MM.1S (cell line): Measurements from ENCODE around the gene SYNE2.

Source experiments
- DNase-seq: peaks from one replicate; pipeline ENCODE4 v3.0.0-alpha.2; 2015
- H2AFZ ChIP-seq: fragments of 300-600 bp; sonication (generic); 2 replicates; pipeline ENCODE4 v1.6.0; 2016; ENCODE audit warnings: antibody characterized with exemption, low read length
- H3F3A ChIP-seq: fragments of 300-600 bp; sonication (generic); 2 replicates; pipeline ENCODE4 v1.6.1; 2016; ENCODE audit warnings: mild to moderate bottlenecking, antibody characterized with exemption, low read length, moderate library complexity, mixed read lengths; ENCODE audit not compliant: insufficient read depth
- H3K27ac ChIP-seq: fragments of 300-600 bp; sonication (generic); 2 replicates; pipeline ENCODE4 v1.5.1; 2016; ENCODE audit warnings: mild to moderate bottlenecking, low read length
- H3K27me3 ChIP-seq: fragments of 300-600 bp; sonication (generic); replicated peaks from 2 replicates; pipeline ENCODE4 v1.6.0; 2016; ENCODE audit warnings: low read length; ENCODE audit not compliant: insufficient read depth
- H3K36me3 ChIP-seq: fragments of 300-600 bp; sonication (generic); replicated peaks from 2 replicates; pipeline ENCODE4 v1.6.1; 2016; ENCODE audit warnings: mild to moderate bottlenecking, low read length, mixed read lengths; ENCODE audit not compliant: insufficient read depth
- H3K4me1 ChIP-seq: fragments of 300-600 bp; sonication (generic); 2 replicates; pipeline ENCODE4 v1.6.1; 2016; ENCODE audit warnings: low read length, mixed read lengths
- H3K4me2 ChIP-seq: fragments of 300-600 bp; sonication (generic); 2 replicates; pipeline ENCODE4 v1.6.0; 2016; ENCODE audit warnings: low read depth, low read length
- H3K4me3 ChIP-seq: fragments of 300-600 bp; sonication (generic); 2 replicates; pipeline ENCODE4 v1.5.1; 2016; ENCODE audit warnings: low read length, mixed read lengths
- H3K79me2 ChIP-seq: fragments of 300-600 bp; sonication (generic); 2 replicates; pipeline ENCODE4 v1.6.1; 2016; ENCODE audit warnings: mixed run types, low read length, mixed read lengths
- H3K9ac ChIP-seq: fragments of 300-600 bp; sonication (generic); 2 replicates; pipeline ENCODE4 v1.6.1; 2016; ENCODE audit warnings: low read length, mixed read lengths
- H3K9me2 ChIP-seq: fragments of 300-600 bp; sonication (generic); replicated peaks from 2 replicates; pipeline ENCODE4 v1.6.1; 2016; ENCODE audit warnings: mild to moderate bottlenecking, low read length, mixed read lengths; ENCODE audit not compliant: insufficient read depth
- H3K9me3 ChIP-seq: fragments of 300-600 bp; sonication (generic); replicated peaks from 2 replicates; pipeline ENCODE4 v1.6.1; 2016; ENCODE audit warnings: mild to moderate bottlenecking, low read length, mixed read lengths; ENCODE audit not compliant: insufficient read depth
- H4K20me1 ChIP-seq: fragments of 300-600 bp; sonication (generic); 2 replicates; pipeline ENCODE4 v1.6.1; 2016; ENCODE audit warnings: mild to moderate bottlenecking, low read length, moderate library complexity, mixed read lengths; ENCODE audit not compliant: insufficient read depth
- CTCF ChIP-seq: fragments of 300-600 bp; sonication (generic); IDR thresholded peaks from 2 replicates; pipeline ENCODE4 v1.5.1; 2016; ENCODE audit warnings: antibody characterized with exemption, low read length, mixed read lengths
- EZH2 ChIP-seq: fragments of 300-600 bp; sonication (generic); optimal IDR thresholded peaks from 2 replicates; pipeline ENCODE3; 2017; ENCODE audit warnings: low read depth, mild to moderate bottlenecking, antibody characterized with exemption, low read length, mixed read lengths
- EZH2phosphoT487 ChIP-seq: fragments of 300-600 bp; sonication (generic); IDR thresholded peaks from 2 replicates; pipeline ENCODE4 v1.6.1; 2018; ENCODE audit warnings: antibody characterized with exemption, low read length

Gene SYNE2

GRCh38 chr14:63960926-63961567 is 108.2 kb downstream of the SYNE2 start:
- Histone ChIP-seq H4K20me1 (no peaks in the 10 kb centered on the region), H3K9ac (no peak overlapping the region), H3K27ac (no peak overlapping the region), H3K9me3 (no peaks in the 10 kb centered on the region), H3K4me2 (no peak overlapping the region), H3F3A (no peaks in the 10 kb centered on the region), H2AFZ (no peak overlapping the region), H3K4me1 (no peaks in the 10 kb centered on the region), H3K9me2 (no peaks in the 10 kb centered on the region), H3K36me3 (no peaks in the 10 kb centered on the region), H3K27me3 (no peaks in the 10 kb centered on the region), H3K4me3 (no peak overlapping the region), H3K79me2 (no peaks in the 10 kb centered on the region)
- no peak for DNase-seq
- TF ChIP-seq EZH2 (no peak), EZH2phosphoT487 (no peak), CTCF (no peak)

GRCh38 chr14:63962906-63963305 is 110.1 kb downstream of the SYNE2 start:
- DNase-seq = no peak
- Histone ChIP-seq H3K4me1 (no peaks in the 10 kb centered on the region), H3K79me2 (no peaks in the 10 kb centered on the region), H3K9me2 (no peaks in the 10 kb centered on the region), H3K9me3 (no peaks in the 10 kb centered on the region), H3K27me3 (no peaks in the 10 kb centered on the region), H3K36me3 (no peaks in the 10 kb centered on the region), H3K4me2 (no peak overlapping the region), H3K27ac (no peak overlapping the region), H3K9ac (no peak overlapping the region), H3F3A (no peaks in the 10 kb centered on the region), H4K20me1 (no peaks in the 10 kb centered on the region), H3K4me3 (no peak overlapping the region), H2AFZ (no peak overlapping the region)
- TF ChIP-seq EZH2 = no peak
- TF ChIP-seq EZH2phosphoT487 = no peak
- TF ChIP-seq CTCF = no peak

- Histone ChIP-seq H3K4me2 (no peak overlapping the region), H3K36me3 (no peaks in the 10 kb centered on the region), H3K9me2 (no peaks in the 10 kb centered on the region), H3F3A (no peaks in the 10 kb centered on the region), H3K27ac (no peak overlapping the region), H3K79me2 (no peaks in the 10 kb centered on the region), H4K20me1 (no peaks in the 10 kb centered on the region), H3K4me3 (no peak overlapping the region), H3K9me3 (no peaks in the 10 kb centered on the region), H2AFZ (no peak overlapping the region), H3K4me1 (no peaks in the 10 kb centered on the region), H3K9ac (no peak overlapping the region), H3K27me3 (no peaks in the 10 kb centered on the region)
- TF ChIP-seq CTCF (no peak), EZH2 (no peak), EZH2phosphoT487 (no peak)
- DNase-seq = no peak
Measured at GRCh38 chr14:63963439-63963838, 110.6 kb downstream of the SYNE2 start.
